SKM-1 (cell line): ENCODE data around the gene ARSJ.

Experiments used
- DNase-seq: peaks from one replicate; lab custom pipeline; 2025; ENCODE audit not compliant: unreplicated experiment; lab: John Stamatoyannopoulos, UW

ARSJ gene

GRCh38 chr4:113904877-113905276 lies 74.6 kb downstream of the ARSJ start:
- DNase-seq, result no peak

- no peak for DNase-seq
These were observed 77.3 kb downstream of the ARSJ start for GRCh38 chr4:113901994-113902787.

GRCh38 chr4:113899271-113900070 lies 80.0 kb downstream of the ARSJ start:
- no peak for DNase-seq

DNA sequence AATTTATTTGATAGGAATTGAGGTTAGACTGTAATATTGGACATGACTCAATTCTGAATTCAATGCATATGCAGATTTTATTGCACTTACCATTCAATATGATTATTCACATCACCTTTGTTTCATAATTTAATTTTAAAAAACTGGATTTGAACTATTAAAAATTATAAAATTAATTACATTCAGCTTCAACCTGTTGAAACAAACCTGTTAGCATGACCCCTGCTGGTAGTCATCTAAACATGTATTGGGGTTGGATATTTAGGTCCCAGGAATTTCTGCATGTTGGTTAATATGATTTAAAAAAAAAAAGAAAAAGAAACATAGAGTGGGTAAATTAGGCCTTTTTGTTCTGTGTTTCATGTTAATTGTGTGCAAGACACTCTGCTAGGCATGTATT lies 85.9 kb downstream of the ARSJ start:
- no peak for DNase-seq

DNA sequence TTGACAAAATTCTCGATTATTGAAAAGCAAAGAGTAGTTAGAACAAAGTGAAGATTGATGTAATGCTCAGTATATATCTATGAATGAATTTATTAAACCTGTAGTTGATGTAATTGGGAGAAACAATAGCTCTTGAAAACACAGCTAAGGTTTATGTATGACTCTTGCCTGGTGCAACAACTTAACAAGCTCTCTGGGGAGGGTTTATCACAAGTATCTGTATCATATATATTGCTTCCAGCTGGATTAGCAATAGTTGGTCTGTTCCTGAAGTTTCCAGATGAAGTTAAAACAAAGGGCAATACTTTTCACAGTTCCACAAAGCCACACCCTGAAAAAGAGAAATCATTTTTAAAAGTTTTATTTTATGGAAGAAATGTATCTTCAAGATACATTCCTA lies 91.4 kb downstream of the ARSJ start:
- DNase-seq, result no peak

- no peak for DNase-seq
These were observed 94.2 kb downstream of the ARSJ start for GRCh38 chr4:113885291-113885690.

DNA sequence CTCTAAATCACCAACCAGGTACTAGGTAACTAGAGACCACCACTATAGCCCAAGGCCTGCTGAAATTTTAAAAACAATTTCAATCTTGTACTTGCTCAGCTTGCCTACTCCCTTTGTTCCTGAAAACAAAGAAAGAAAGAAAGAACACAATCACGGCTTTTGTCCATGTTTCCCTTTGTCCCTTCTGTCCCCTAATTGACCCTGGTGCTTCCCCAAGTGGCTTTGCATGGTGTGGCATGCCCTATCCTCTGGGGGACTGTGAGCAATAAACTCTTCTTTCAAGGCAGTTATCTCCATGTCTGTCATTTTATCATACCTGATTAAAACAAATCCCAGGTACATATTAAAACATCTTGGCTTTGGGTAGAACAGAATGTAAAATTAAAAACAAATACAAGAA lies 94.8 kb downstream of the ARSJ start:
- no peak for DNase-seq

GRCh38 chr4:113882668-113883067 lies 96.8 kb downstream of the ARSJ start:
- DNase-seq, result no peak

GRCh38 chr4:113881256-113881655 lies 98.2 kb downstream of the ARSJ start:
- DNase-seq, result no peak

DNA sequence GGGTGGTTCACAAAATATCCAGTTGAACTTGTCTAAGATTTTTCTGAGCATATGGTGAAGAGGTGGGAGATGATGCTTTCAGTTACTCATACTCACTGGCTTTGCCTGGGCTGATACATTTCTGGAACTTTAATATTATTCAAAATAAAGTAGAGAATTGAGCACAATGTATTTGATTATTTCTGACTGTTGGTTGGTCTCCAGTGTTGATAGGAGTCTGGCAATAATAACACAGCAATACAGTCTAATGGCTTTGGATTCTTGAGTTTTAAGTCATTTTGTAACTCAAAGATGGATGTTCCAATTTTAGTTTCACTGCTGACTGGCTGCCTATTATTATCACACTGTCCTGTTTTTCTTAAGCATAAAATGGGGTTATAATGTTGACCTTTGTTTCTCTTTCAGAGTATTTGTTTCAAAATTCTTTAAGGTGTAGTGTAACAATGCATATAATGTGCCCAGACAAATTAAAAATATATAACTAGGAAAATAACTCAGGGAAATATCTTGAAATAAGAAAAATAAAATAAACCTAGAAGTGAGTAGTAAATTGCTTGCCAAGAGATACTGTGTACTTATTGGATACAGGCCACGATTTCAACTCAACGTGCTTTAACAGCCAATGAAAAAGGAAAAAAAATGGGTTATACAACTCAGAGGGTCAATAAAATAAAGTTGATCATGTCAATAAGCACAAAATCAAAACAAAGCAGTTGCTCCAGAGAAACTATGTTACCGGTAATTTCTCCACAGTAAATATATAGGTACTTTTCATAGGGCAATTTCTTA lies 99.0 kb downstream of the ARSJ start:
- DNase-seq, result no peak

GRCh38 chr4:113878668-113879067 lies 100.8 kb downstream of the ARSJ start:
- DNase-seq, result no peak

DNA sequence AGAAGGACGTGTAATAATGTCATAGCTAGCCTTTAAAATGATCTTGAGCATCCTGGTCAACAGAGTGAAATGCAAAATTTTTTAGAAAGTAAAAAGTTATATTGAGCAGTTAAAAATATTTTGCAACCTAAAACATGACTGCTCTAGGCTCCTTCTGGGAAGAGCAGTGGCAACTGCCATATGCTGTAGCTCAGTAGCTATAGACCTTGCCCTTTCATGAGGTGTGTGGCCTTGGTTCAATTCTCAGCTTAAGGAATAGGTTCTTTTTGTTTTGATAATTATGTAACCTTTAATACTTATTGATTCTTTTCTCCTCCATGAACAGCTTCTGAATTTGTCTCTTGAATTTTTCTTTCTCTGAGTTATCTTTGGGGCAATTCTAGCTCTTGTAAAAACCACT lies 105.0 kb downstream of the ARSJ start:
- DNase-seq, result no peak

GRCh38 chr4:113873508-113873907 lies 105.9 kb downstream of the ARSJ start:
- no peak for DNase-seq

GRCh38 chr4:113872426-113873260 lies 106.8 kb downstream of the ARSJ start:
- no peak for DNase-seq

GRCh38 chr4:113871080-113871479 lies 108.4 kb downstream of the ARSJ start:
- no peak for DNase-seq

- DNase-seq, result no peak
These were observed 109.6 kb downstream of the ARSJ start for GRCh38 chr4:113869743-113870375.

GRCh38 chr4:113866611-113867010 lies 112.8 kb downstream of the ARSJ start:
- no peak for DNase-seq

- no peak for DNase-seq
These were observed 120.5 kb downstream of the ARSJ start for GRCh38 chr4:113858924-113859323.

DNA sequence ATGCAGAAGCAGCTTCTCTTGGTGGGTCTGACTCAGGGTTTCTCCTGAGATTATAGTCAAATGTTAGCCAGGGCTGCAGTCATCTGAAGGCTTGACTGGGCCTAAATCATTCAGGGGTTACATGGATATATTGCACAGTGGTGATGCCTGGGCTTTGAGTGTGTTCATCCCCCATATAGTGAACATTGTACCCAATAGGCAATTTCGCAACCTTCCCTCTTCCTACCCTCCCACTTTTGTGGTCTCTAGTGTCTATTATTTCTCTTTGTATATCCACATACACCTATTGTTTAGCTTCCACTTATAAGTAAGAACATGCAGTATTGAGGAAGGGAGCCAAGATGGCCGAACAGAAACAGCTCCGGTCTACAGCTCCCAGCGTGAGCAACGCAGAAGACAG lies 127.6 kb downstream of the ARSJ start:
- DNase-seq, result no peak
